Aorta (tissue), 5 donors: ENCODE results near the gene GNE. TPM values are rescaled to one million over a fixed set of nuclear protein-coding genes. Genes with fewer than 3 reads are reported as not detected.
A peak's percentile ranks its signal among the peaks of the same experiment; 100 is the strongest.
"Not testable (repeated sequence)": the region's sequence is repeated elsewhere in the genome, so short reads cannot be mapped to it uniquely, and the experiment has no call there.

Source experiments
- ATAC-seq: fragments of 200-7000 bp; cut with Tn5 transposase; one replicate; pipeline ENCODE4 v1.9.1; 2022; ENCODE audit warnings: moderate library complexity; ENCODE audit not compliant: low FRiP score
- DNase-seq, 2 donors: peaks; one replicate each; pipeline ENCODE4 v3.0.0-alpha.2; 2020
- H3K27ac ChIP-seq, 2 donors: one replicate each; pipeline ENCODE4 v1.5.1; 2013; ENCODE audit warnings: low read length in 2 of 2, mild to moderate bottlenecking in 2 of 2, moderate library complexity in 2 of 2, control low read depth in 1 of 2, inconsistent platforms in 1 of 2, low read depth in 1 of 2
- H3K27me3 ChIP-seq, 2 donors: one replicate each; pipeline ENCODE4 v1.6.1; 2013; ENCODE audit warnings: control low read depth in 1 of 2, low read length in 1 of 2, mild to moderate bottlenecking in 1 of 2, moderate library complexity in 1 of 2; ENCODE audit not compliant: insufficient read depth in 2 of 2, control insufficient read depth in 1 of 2
- H3K36me3 ChIP-seq, 2 donors: one replicate each; pipeline ENCODE4 v1.6.1; 2013; ENCODE audit warnings: control low read depth in 1 of 2, low read length in 1 of 2, mild to moderate bottlenecking in 1 of 2; ENCODE audit not compliant: insufficient read depth in 2 of 2, control insufficient read depth in 1 of 2
- H3K4me1 ChIP-seq, 2 donors: one replicate each; pipeline ENCODE4 v1.6.1; 2013; ENCODE audit warnings: low read length in 2 of 2, control low read depth in 1 of 2, mild to moderate bottlenecking in 1 of 2, moderate library complexity in 1 of 2; ENCODE audit not compliant: insufficient read depth in 2 of 2, control insufficient read depth in 1 of 2
- H3K4me3 ChIP-seq, 2 donors: one replicate each; pipeline ENCODE4 v1.5.1; 2013; ENCODE audit warnings: low read length in 2 of 2, control low read depth in 1 of 2, mild to moderate bottlenecking in 1 of 2
- H3K9me3 ChIP-seq: one replicate; pipeline ENCODE4 v1.6.1; 2013; ENCODE audit warnings: mild to moderate bottlenecking, low read length; ENCODE audit not compliant: control insufficient read depth
- WGBS, 2 donors: extraction: QIAGEN DNeasy Blood & Tissue Kit; methylation state at CpG; one replicate each; pipeline ENCODE4 v1.1.7; 2013; 5-methylcytosine and 5-hydroxymethylcytosine counted together
- intact Hi-C, 2 donors: fragments of 100-400 bp; cut with DNase I; formaldehyde crosslinking; loops; one replicate each; pipeline versions ENCODE4 v1.14.2 to v1.15.0; 2022
- long read RNA-seq, 2 donors: library from polyadenylated mRNA; unstranded; transcript quantifications; one replicate each; pipeline ENCODE4 v2.0.0, GENCODE V29; 2020 to 2021
- polyA plus RNA-seq, 2 donors: library from polyadenylated mRNA; stranded (reverse); fragments of 200-250 nt; gene quantifications; one replicate each; pipeline ENCODE4 v1.2.3, GENCODE V29; 2013
- total RNA-seq, 2 donors: library from RNA; stranded (reverse); fragmentation: NEBNext Ultra II Directional; extraction: Animal tissue kit (Norgen Biotek cat#: 25700); gene quantifications; one replicate each; pipeline ENCODE4 v1.2.1, GENCODE V29; 2021
- donor health status: healthy with polysubstance abuse.
- donor health status: Bipolar disorder and iron deficiency.
- donor health status: DM: no; HTN: no; CAD: no.
- donor health status: DM: no; HTN: no; CAD: no.
- donor health status: DM: yes; HTN: yes; CAD: no.

Gene GNE, protein sequence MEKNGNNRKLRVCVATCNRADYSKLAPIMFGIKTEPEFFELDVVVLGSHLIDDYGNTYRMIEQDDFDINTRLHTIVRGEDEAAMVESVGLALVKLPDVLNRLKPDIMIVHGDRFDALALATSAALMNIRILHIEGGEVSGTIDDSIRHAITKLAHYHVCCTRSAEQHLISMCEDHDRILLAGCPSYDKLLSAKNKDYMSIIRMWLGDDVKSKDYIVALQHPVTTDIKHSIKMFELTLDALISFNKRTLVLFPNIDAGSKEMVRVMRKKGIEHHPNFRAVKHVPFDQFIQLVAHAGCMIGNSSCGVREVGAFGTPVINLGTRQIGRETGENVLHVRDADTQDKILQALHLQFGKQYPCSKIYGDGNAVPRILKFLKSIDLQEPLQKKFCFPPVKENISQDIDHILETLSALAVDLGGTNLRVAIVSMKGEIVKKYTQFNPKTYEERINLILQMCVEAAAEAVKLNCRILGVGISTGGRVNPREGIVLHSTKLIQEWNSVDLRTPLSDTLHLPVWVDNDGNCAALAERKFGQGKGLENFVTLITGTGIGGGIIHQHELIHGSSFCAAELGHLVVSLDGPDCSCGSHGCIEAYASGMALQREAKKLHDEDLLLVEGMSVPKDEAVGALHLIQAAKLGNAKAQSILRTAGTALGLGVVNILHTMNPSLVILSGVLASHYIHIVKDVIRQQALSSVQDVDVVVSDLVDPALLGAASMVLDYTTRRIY
- total RNA-seq: 10 to 100 TPM; 18.3 to 21.2 TPM
- 10 to 100 TPM in 1 of 2 donors, 1 to 10 TPM in 1; 7.1 to 12.0 TPM for polyA plus RNA-seq
- long read RNA-seq, donor 1, full-length matches to known transcripts: 3 of 15 reads
- long read RNA-seq, donor 1, partial matches to known transcripts: 1 of 15 reads
- long read RNA-seq, donor 1, other reads (novel, unspliced or antisense): 11 of 15 reads
- long read RNA-seq, donor 2, partial matches to known transcripts: 0 of 5 reads
- long read RNA-seq, donor 2, other reads (novel, unspliced or antisense): 5 of 5 reads

DNA sequence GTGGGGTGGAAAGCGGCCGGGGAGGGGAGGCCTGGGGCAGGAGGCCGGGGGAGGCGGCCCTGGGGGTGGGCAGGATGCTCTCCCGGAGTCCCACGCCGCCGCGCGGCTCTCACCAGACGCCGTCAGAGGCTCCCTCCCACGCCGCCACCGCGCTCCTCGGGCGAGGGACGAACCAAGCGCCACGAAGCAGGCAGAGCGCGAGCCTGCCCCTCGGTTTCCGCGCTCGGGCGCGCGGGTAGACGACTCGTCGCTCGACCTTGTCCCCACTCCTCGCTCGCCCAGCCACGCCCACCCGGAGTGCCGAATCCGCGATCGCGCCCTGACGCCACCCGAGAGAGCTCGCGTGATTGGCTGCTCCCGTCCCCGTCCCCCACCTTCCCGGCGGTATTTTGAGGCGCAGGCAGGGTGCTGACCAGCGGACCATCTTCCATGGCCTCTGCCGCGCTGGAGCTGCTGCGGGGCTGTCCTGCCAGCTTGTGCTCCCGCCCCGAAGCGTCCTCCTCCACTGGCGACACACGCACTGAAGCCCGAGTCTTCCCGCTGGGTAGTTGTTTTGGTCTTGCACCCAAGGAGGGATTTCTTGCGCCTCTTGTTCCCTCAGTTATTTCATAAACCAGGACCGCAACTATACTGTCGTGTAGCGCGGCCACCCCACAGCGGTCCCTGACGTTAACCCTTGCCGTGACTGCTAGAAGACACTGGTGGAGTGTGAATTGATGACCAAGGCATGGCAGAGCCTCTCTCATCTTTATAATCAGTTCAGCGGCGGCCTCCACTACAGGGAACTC, at the start of gene GNE:
TSS of gene GNE (minus strand) at position 241 of the 788 bp plus-strand sequence. CDS start 9,093 bp downstream, outside the sequence.
- 0 to 1% methylated on average over 43 to 73 of the region's 73 CpGs for WGBS, 2 donors
- H3K27ac ChIP-seq: peak within 1 kb of the TSS; percentile 24 to 85
- no peaks in the 10 kb centered on the region for H3K27me3 ChIP-seq
- peak within 1 kb of the TSS; percentile 49 to 84 for H3K4me3 ChIP-seq
- peak; percentile 100 for ATAC-seq
- intact Hi-C loops: no loop called here
- DNase-seq: peak; percentile 99 to 100
- H3K9me3 ChIP-seq: no peaks in the 10 kb centered on the region
- no peaks in the 10 kb centered on the region for H3K4me1 ChIP-seq
- no peaks in the 10 kb centered on the region for H3K36me3 ChIP-seq

DNA sequence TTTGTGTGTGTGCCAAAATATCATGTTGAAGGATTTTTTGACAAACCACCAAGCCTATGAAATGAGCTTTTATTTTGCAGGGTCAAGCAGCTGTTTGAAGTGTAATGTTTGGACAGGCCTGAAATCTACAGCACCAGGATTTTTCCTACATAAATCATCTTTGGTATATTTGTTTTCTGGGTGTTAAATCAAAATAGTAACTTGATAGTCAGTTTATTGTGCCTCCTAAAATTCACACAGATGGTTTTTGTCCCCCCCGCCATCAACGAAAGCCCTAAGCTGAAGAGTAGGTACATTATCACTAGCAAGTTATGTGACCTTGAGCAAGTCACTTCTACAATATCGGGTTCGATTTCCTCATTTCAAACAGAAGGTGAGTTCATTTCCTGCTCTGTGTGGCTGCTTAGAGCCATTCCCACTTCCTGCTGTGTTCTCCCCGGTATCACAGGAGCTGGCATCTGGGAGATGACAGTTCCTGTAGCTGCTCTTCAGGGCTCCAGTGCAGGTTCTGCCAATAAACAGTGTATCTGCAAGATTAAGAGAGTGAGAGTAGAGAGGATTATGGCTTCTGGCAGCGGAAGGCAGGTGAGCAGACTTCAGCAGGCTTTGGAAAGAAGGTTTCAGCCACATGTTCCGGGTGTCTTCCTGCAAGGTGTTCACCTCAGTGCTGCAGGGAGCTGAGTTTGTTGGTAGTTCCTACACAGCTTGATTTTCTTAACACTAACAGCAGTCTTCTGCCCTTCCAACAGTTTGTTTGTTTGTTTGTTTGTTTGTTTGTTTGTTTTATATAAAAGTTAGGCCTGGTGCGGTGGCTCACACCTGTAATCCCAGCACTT, 48.4 kb upstream of the GNE start:
- Histone ChIP-seq H3K27me3 (no peaks in the 10 kb centered on the region), H3K36me3 (no peaks in the 10 kb centered on the region), H3K4me1 (no peaks in the 10 kb centered on the region), H3K9me3 (no peaks in the 10 kb centered on the region), H3K4me3 (no peak overlapping the region), H3K27ac (no peak overlapping the region)
- ATAC-seq: no peak
- no peak for DNase-seq
- intact Hi-C loops: no loop called here
- 56 to 72% methylated on average over 8 of the region's 8 CpGs for WGBS, 2 donors

GRCh38 chr9:36304366-36304765, 46.1 kb upstream of the GNE start:
- intact Hi-C loops, H3K27me3 ChIP-seq, H3K9me3 ChIP-seq, ATAC-seq, H3K27ac ChIP-seq, DNase-seq, H3K36me3 ChIP-seq, H3K4me3 ChIP-seq, H3K4me1 ChIP-seq: not testable (repeated sequence)
- WGBS, 2 donors: 69 to 79% methylated on average over 2 of the region's 2 CpGs

DNA sequence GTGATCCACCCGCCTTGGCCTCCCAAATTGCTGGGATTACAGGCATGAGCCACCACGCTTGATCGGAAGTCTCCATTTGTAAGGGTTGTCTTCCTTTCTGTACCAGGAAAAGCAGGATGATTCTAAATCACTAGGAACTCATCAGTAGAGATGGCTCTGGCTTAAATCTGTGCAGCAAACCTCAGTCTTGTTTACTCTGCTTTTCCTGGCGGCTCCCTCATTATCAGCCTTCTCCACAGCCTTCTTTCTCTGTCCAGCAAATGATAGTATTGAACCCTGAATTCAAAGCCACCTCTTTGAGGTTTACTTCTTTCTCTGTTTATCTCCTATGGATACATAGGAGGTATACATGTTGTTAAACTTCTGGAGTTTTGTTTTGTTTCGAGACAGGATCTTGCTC, 43.0 kb upstream of the GNE start:
- no peaks in the 10 kb centered on the region for H3K36me3 ChIP-seq
- no peaks in the 10 kb centered on the region for H3K4me1 ChIP-seq
- no peaks in the 10 kb centered on the region for H3K27me3 ChIP-seq
- no peak overlapping the region for H3K27ac ChIP-seq
- H3K4me3 ChIP-seq: no peak overlapping the region
- H3K9me3 ChIP-seq: no peaks in the 10 kb centered on the region
- WGBS, 2 donors: 77 to 96% methylated on average over 5 of the region's 5 CpGs
- ATAC-seq (no peak), DNase-seq (no peak)
- intact Hi-C loops: no loop called here

GRCh38 chr9:36298566-36298965, 40.3 kb upstream of the GNE start:
- no peak overlapping the region for H3K4me3 ChIP-seq
- DNase-seq (no peak), ATAC-seq (no peak)
- H3K9me3 ChIP-seq: no peaks in the 10 kb centered on the region
- intact Hi-C loops: no loop called here
- no peaks in the 10 kb centered on the region for H3K4me1 ChIP-seq
- no peaks in the 10 kb centered on the region for H3K36me3 ChIP-seq
- WGBS, 2 donors: 76 to 80% methylated on average over 3 of the region's 3 CpGs
- no peaks in the 10 kb centered on the region for H3K27me3 ChIP-seq
- H3K27ac ChIP-seq: no peak overlapping the region

GRCh38 chr9:36297798-36298197, 39.5 kb upstream of the GNE start:
- WGBS, 2 donors: 81 to 82% methylated on average over 2 of the region's 2 CpGs
- ATAC-seq: no peak
- Histone ChIP-seq H3K4me1 (no peaks in the 10 kb centered on the region), H3K27ac (no peak overlapping the region), H3K4me3 (no peak overlapping the region), H3K9me3 (no peaks in the 10 kb centered on the region), H3K36me3 (no peaks in the 10 kb centered on the region), H3K27me3 (no peaks in the 10 kb centered on the region)
- DNase-seq: no peak
- intact Hi-C loops: no loop called here

GRCh38 chr9:36294996-36295395, 36.7 kb upstream of the GNE start:
- H3K4me1 ChIP-seq, H3K4me3 ChIP-seq, H3K27ac ChIP-seq, H3K36me3 ChIP-seq, intact Hi-C loops, DNase-seq, ATAC-seq, H3K9me3 ChIP-seq, H3K27me3 ChIP-seq: not testable (repeated sequence)
- 95 to 98% methylated on average over 3 of the region's 3 CpGs for WGBS, 2 donors

- H3K4me3 ChIP-seq: no peak overlapping the region
- H3K27ac ChIP-seq: no peak overlapping the region
- no peaks in the 10 kb centered on the region for H3K27me3 ChIP-seq
- no peaks in the 10 kb centered on the region for H3K36me3 ChIP-seq
- 85 to 93% methylated on average over 5 of the region's 5 CpGs for WGBS, 2 donors
- H3K9me3 ChIP-seq: no peaks in the 10 kb centered on the region
- intact Hi-C loops: no loop called here
- H3K4me1 ChIP-seq: no peaks in the 10 kb centered on the region
- DNase-seq: no peak
- no peak for ATAC-seq
Measured at GRCh38 chr9:36293918-36294317, 35.7 kb upstream of the GNE start.
